Thyroid gland (tissue), 4 donors: ENCODE results near the gene DYNLT2. TPM values are rescaled to one million over a fixed set of nuclear protein-coding genes. Genes with fewer than 3 reads are reported as not detected.
"Not testable (repeated sequence)": the region's sequence is repeated elsewhere in the genome, so short reads cannot be mapped to it uniquely, and the experiment has no call there.

Source experiments
- DNase-seq, 2 donors: peaks; one replicate each; pipeline ENCODE4 v3.0.0-alpha.2; 2019
- H3K27ac ChIP-seq, 3 donors: fragments of 200-600 bp; sonication (generic); 1 replicate in 2 of 3; 2 replicates in 1 of 3; pipeline ENCODE4 v1.5.1; 2016 to 2019; ENCODE audit warnings: mild to moderate bottlenecking in 1 of 3, moderate library complexity in 1 of 3
- H3K27me3 ChIP-seq: fragments of 200-600 bp; sonication (generic); one replicate; pipeline ENCODE4 v1.5.1; 2019
- H3K36me3 ChIP-seq, 2 donors: fragments of 200-600 bp; sonication (generic); one replicate each; pipeline ENCODE4 v1.5.1; 2016 to 2019
- H3K4me1 ChIP-seq, 2 donors: fragments of 200-600 bp; sonication (generic); one replicate each; pipeline ENCODE4 v1.5.1; 2017 to 2019
- H3K4me3 ChIP-seq, 3 donors: fragments of 200-600 bp; sonication (generic); replicated peaks in 1 of 3; 1 replicate in 2 of 3; 2 replicates in 1 of 3; pipeline ENCODE4 v1.5.1; 2016; ENCODE audit warnings: mild to moderate bottlenecking in 1 of 3
- H3K9me3 ChIP-seq: fragments of 200-600 bp; sonication (generic); one replicate; pipeline ENCODE4 v1.5.1; 2017
- CTCF ChIP-seq, 6 experiments: fragments of 200-600 bp in 3 of 6; fragments of 450-650 bp in 3 of 6; sonication (generic) in 3 of 6; IDR thresholded peaks; one replicate each; pipeline ENCODE4 v1.5.1; 2016 to 2019; ENCODE audit warnings: antibody characterized with exemption in 6 of 6, mild to moderate bottlenecking in 2 of 6, inconsistent platforms in 1 of 6, moderate library complexity in 1 of 6
- POLR2A ChIP-seq, 2 donors: fragments of 450-650 bp; IDR thresholded peaks; one replicate each; pipeline ENCODE4 v1.6.1; 2017; ENCODE audit warnings: antibody characterized with exemption in 2 of 2, mild to moderate bottlenecking in 2 of 2, moderate library complexity in 1 of 2
- WGBS, 2 donors: methylation state at CpG; one replicate each; pipeline ENCODE4 v1.1.5; 2017; 5-methylcytosine and 5-hydroxymethylcytosine counted together
- intact Hi-C: fragments of 100-400 bp; cut with DNase I; formaldehyde crosslinking; loops from one replicate; pipeline ENCODE4 v1.15.1; 2023
- total RNA-seq, 4 donors: library from RNA; depleted of rRNA; stranded (reverse); fragments of >200 nt; gene quantifications; one replicate each; pipeline ENCODE4 v1.2.3, GENCODE V29; 2016

Gene DYNLT2
- total RNA-seq, 4 donors from 2014 or later, result 0.50 to 5.5 (median 2.5) TPM

GRCh38 chr6:169766921-169767736, 15.8 kb upstream of the DYNLT2 start:
- TF ChIP-seq CTCF (IDR thresholded peaks at IDR 0.05) (no peak), POLR2A (IDR thresholded peaks at IDR 0.05) (no peak)
- Histone ChIP-seq H3K4me1 (peaks cover 0 to 11% of the 10 kb centered on the region in 2 donors), H3K4me3 (no peak overlapping the region), H3K27ac (no peak overlapping the region), H3K27me3 (no peaks in the 10 kb centered on the region), H3K9me3 (no peaks in the 10 kb centered on the region), H3K36me3 (peaks cover 4 to 31% of the 10 kb centered on the region in 2 donors)
- WGBS, 2 donors, result 94 to 96% methylated on average over 13 of the region's 13 CpGs
- intact Hi-C loops, result no loop called here
- no peak for DNase-seq

GRCh38 chr6:169766232-169766631, 14.9 kb upstream of the DYNLT2 start:
- Histone ChIP-seq H3K4me1 (peaks cover 0 to 11% of the 10 kb centered on the region in 2 donors), H3K27ac (peak overlapping the region in 1 of 3 donors; percentile 66), H3K4me3 (no peak overlapping the region), H3K36me3 (peaks cover 0 to 33% of the 10 kb centered on the region in 2 donors), H3K9me3 (no peaks in the 10 kb centered on the region), H3K27me3 (no peaks in the 10 kb centered on the region)
- intact Hi-C loops, result no loop called here
- no peak for DNase-seq
- 77 to 79% methylated on average over 5 of the region's 5 CpGs for WGBS, 2 donors
- TF ChIP-seq CTCF (IDR thresholded peaks at IDR 0.05) (no peak), POLR2A (IDR thresholded peaks at IDR 0.05) (peak in 1 of 2 donors; percentile 16)

GRCh38 chr6:169765789-169766188, 14.4 kb upstream of the DYNLT2 start:
- H3K4me1 ChIP-seq, result peaks cover 0 to 11% of the 10 kb centered on the region in 2 donors
- H3K9me3 ChIP-seq, H3K27me3 ChIP-seq, H3K4me3 ChIP-seq, DNase-seq, intact Hi-C loops: not testable (repeated sequence)
- WGBS, 2 donors, result 92 to 93% methylated on average over 10 of the region's 10 CpGs
- H3K27ac ChIP-seq, result peak overlapping the region in 1 of 3 donors; percentile 66
- peaks cover 0 to 37% of the 10 kb centered on the region in 2 donors for H3K36me3 ChIP-seq

GRCh38 chr6:169763881-169764280, 12.5 kb upstream of the DYNLT2 start:
- H3K9me3 ChIP-seq, result no peaks in the 10 kb centered on the region
- H3K4me3 ChIP-seq, result no peak overlapping the region
- no peaks in the 10 kb centered on the region for H3K27me3 ChIP-seq
- intact Hi-C loops, result no loop called here
- no peak for TF ChIP-seq CTCF (IDR thresholded peaks at IDR 0.05)
- TF ChIP-seq POLR2A (IDR thresholded peaks at IDR 0.05), result no peak
- no peak overlapping the region for H3K27ac ChIP-seq
- peaks cover 7 to 50% of the 10 kb centered on the region in 2 donors for H3K36me3 ChIP-seq
- 84 to 89% methylated on average over 10 of the region's 10 CpGs for WGBS, 2 donors
- DNase-seq, result no peak
- peaks cover 0 to 11% of the 10 kb centered on the region in 2 donors for H3K4me1 ChIP-seq

- WGBS, 2 donors, result 77 to 86% methylated on average over 10 of the region's 10 CpGs
- Histone ChIP-seq H3K9me3 (no peaks in the 10 kb centered on the region), H3K27me3 (no peaks in the 10 kb centered on the region), H3K27ac (no peak overlapping the region), H3K36me3 (peaks cover 10 to 47% of the 10 kb centered on the region in 2 donors), H3K4me3 (no peak overlapping the region), H3K4me1 (peaks cover 0 to 11% of the 10 kb centered on the region in 2 donors)
- DNase-seq, result peak in 1 of 2 donors; percentile 28
- TF ChIP-seq CTCF (IDR thresholded peaks at IDR 0.05) (no peak), POLR2A (IDR thresholded peaks at IDR 0.05) (no peak)
- intact Hi-C loops, result no loop called here
Observed at GRCh38 chr6:169763308-169763707, 11.9 kb upstream of the DYNLT2 start.
